ENCODE data around the gene DTWD1. TPM values are rescaled to one million over a fixed set of nuclear protein-coding genes. Genes with fewer than 3 reads are reported as not detected.

The DTWD1 gene
- total and polyA plus RNA-seq, 2 of the 13 experiments (the other 11 are each of a cell fraction or from before 2014, with no cell fraction given): 12.7 to 18.3 TPM

- no peak overlapping the region for H3K4me3 ChIP-seq (replicated peaks in 1 of 3; ENCODE audit: insufficient read depth in 1 of 3, low read depth in 2 of 3, low read length in 3 of 3)
- no peak overlapping the region for H3K9ac ChIP-seq (ENCODE audit: insufficient read depth, low read depth, low read length)
- no peak for FAIRE-seq
- no peak for DNase-seq (ENCODE audit: low spot score)
- H3K9me3 ChIP-seq (ENCODE audit: low read length): no peaks in the 10 kb centered on the region
- no peaks in the 10 kb centered on the region for H4K20me1 ChIP-seq (ENCODE audit: insufficient read depth, low read length)
- intact Hi-C loops (cut with micrococcal nuclease; ENCODE audit: unreplicated experiment) (no loop called here), in situ Hi-C loops (cut with HindIII; ENCODE audit: extremely low pct_ligation_motif_present, low pct_unique_long_range_greater_than_20kb) (no loop called here)
- no peaks in the 10 kb centered on the region for H3K4me1 ChIP-seq (ENCODE audit: insufficient read depth, low read length)
- no peak overlapping the region for H3K4me2 ChIP-seq (ENCODE audit: low read depth, low read length)
- no peak for ATAC-seq
- TF ChIP-seq DNMT1 (CRISPR knock-in tag; IDR thresholded peaks at IDR 0.05) (no peak), ZFX (CRISPR knock-in tag; IDR thresholded peaks at IDR 0.05; ENCODE audit: low read depth) (no peak), HDAC2 (CRISPR knock-in tag; IDR thresholded peaks at IDR 0.05) (no peak)
- 97% methylated on average over 4 of the region's 4 CpGs for WGBS (ENCODE audit: low lambda C conversion rate)
- POLR2A ChIA-PET: no interaction called here
- no peak overlapping the region for H3K27ac ChIP-seq (ENCODE audit: extremely low read length, insufficient read depth, low read length)
- no TSS peak for BruUV-seq (replicated peaks)
- CTCF ChIA-PET (ENCODE audit: low intra/inter-chr PET ratio, low total read pairs): no interaction called here
- no peak overlapping the region for H2AFZ ChIP-seq (ENCODE audit: low read length)
- H3K27me3 ChIP-seq (ENCODE audit: control insufficient read depth in 1 of 2, insufficient read depth in 2 of 2, low read length in 2 of 2): no peaks in the 10 kb centered on the region
- H3K36me3 ChIP-seq (replicated peaks in 1 of 2; ENCODE audit: control insufficient read depth in 1 of 2, insufficient read depth in 2 of 2, low read length in 2 of 2): peaks cover 1 to 8% of the 10 kb centered on the region in 2 experiments; a peak in 3 of 5 replicates
- no peaks in the 10 kb centered on the region for H3K79me2 ChIP-seq (ENCODE audit: insufficient read depth, low read length)
Measured at GRCh38 chr15:49637857-49638256, 17.0 kb downstream of the DTWD1 start.

- Histone ChIP-seq H3K9me3 (ENCODE audit: low read length) (no peaks in the 10 kb centered on the region), H3K79me2 (ENCODE audit: insufficient read depth, low read length) (no peaks in the 10 kb centered on the region), H3K27ac (ENCODE audit: extremely low read length, insufficient read depth, low read length) (no peak overlapping the region), H3K4me3 (replicated peaks in 1 of 3; ENCODE audit: insufficient read depth in 1 of 3, low read depth in 2 of 3, low read length in 3 of 3) (no peak overlapping the region), H3K27me3 (ENCODE audit: control insufficient read depth in 1 of 2, insufficient read depth in 2 of 2, low read length in 2 of 2) (no peaks in the 10 kb centered on the region), H3K4me1 (ENCODE audit: insufficient read depth, low read length) (no peaks in the 10 kb centered on the region), H4K20me1 (ENCODE audit: insufficient read depth, low read length) (no peaks in the 10 kb centered on the region), H3K9ac (ENCODE audit: insufficient read depth, low read depth, low read length) (no peak overlapping the region), H2AFZ (ENCODE audit: low read length) (no peak overlapping the region), H3K36me3 (replicated peaks in 1 of 2; ENCODE audit: control insufficient read depth in 1 of 2, insufficient read depth in 2 of 2, low read length in 2 of 2) (0 out of 5 replicates have a peak, but pooled peaks cover 2 to 3% of the 10 kb centered on the region in 2 experiments), H3K4me2 (ENCODE audit: low read depth, low read length) (no peak overlapping the region)
- 100% methylated on average over 1 of the region's 1 CpG for WGBS (ENCODE audit: low lambda C conversion rate)
- no peak for TF ChIP-seq MBNL3 (CRISPR knock-in tag; conservative IDR thresholded peaks at IDR 0.05)
- peak; percentile 85 for TF ChIP-seq ATF7 (IDR thresholded peaks at IDR 0.05)
- TF ChIP-seq ATF7 (CRISPR knock-in tag; IDR thresholded peaks at IDR 0.05): no peak
- FAIRE-seq (no peak), ATAC-seq (no peak), DNase-seq (ENCODE audit: low spot score) (no peak)
- CTCF ChIA-PET (ENCODE audit: low intra/inter-chr PET ratio, low total read pairs): no interaction called here
- BruUV-seq (replicated peaks): no TSS peak
- in situ Hi-C loops (cut with HindIII; ENCODE audit: extremely low pct_ligation_motif_present, low pct_unique_long_range_greater_than_20kb) (no loop called here), intact Hi-C loops (cut with micrococcal nuclease; ENCODE audit: unreplicated experiment) (no loop called here)
- POLR2A ChIA-PET: no interaction called here
Measured at GRCh38 chr15:49644364-49644794, 23.5 kb downstream of the DTWD1 start.

Data from HepG2 (cell line).